Ramos (cell line): Measurements from ENCODE around the gene AMPD2.
"Not testable (repeated sequence)": the region's sequence is repeated elsewhere in the genome, so short reads cannot be mapped to it uniquely, and the experiment has no call there.

Source experiments
- in situ Hi-C: fragments of 300-500 bp; cut with MboI; formaldehyde crosslinking; loops from one replicate; pipeline ENCODE4 v1.14.3; 2022; ENCODE audit warnings: low sequenced_read_pairs; ENCODE audit not compliant: unreplicated experiment

Gene AMPD2

GRCh38 chr1:109669246-109669948, 49.8 kb downstream of the AMPD2 start:
- in situ Hi-C loops = no loop called here

- in situ Hi-C loops = not testable (repeated sequence)
Measured at GRCh38 chr1:109669949-109670302, 50.3 kb downstream of the AMPD2 start.

GRCh38 chr1:109671067-109671466, 51.4 kb downstream of the AMPD2 start:
- in situ Hi-C loops = no loop called here

GRCh38 chr1:109673861-109674260, 54.2 kb downstream of the AMPD2 start:
- in situ Hi-C loops = not testable (repeated sequence)

GRCh38 chr1:109676683-109677381, 57.2 kb downstream of the AMPD2 start:
- in situ Hi-C loops = not testable (repeated sequence)

GRCh38 chr1:109677459-109677858, 57.8 kb downstream of the AMPD2 start:
- in situ Hi-C loops = no loop called here

- in situ Hi-C loops = not testable (repeated sequence)
Measured at GRCh38 chr1:109678637-109679036, 59.0 kb downstream of the AMPD2 start.
